GM19328 (cell line): ENCODE results near the gene KIF25.
"Not testable (repeated sequence)": the region's sequence is repeated elsewhere in the genome, so short reads cannot be mapped to it uniquely, and the experiment has no call there.

Experiments used
- ATAC-seq: cut with Tn5 transposase; IDR thresholded peaks from one replicate; pipeline ENCODE4 v1.9.1; 2021; ENCODE audit warnings: mild to moderate bottlenecking, moderate library complexity; ENCODE audit not compliant: unreplicated experiment

KIF25 gene

DNA sequence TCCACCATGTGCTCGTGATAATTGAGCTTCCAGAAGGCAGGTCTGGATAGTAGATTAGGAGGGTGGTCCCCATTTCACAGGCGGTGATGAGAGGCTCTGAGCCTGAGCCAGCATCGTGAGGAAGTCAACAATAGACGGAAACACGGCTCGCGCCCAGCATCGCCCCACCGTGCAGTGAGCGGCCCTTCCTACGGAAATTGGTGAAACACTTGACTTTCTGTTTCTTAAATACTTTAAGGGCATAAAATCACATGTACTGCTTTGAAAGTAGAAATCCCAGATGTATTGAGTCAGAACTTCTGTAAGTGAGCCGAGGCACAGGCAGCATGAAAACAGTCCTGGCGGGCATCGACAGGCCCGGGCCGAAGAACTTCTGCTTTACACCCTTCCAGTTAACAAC is 4.3 kb upstream of the KIF25 start:
- ATAC-seq = no peak

DNA sequence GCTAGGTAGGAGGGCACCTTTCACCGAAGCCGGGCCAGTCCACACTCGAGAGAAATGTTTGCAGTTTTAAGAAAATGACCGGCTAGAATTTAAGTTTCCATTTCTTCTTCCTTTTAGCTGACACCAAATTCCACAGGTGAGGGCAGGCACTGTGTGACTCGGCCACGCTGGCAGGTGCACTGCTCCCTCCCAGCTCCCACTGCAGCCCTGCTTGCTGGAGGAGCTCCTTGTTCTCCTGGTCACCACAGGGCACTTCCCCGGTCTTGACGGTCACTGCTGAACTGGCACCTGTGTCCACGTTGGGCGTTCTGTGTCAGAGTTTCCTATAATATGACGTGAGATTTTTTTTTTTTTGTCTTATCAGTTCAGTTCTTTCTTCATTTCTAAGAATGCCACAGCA is 3.6 kb upstream of the KIF25 start:
- ATAC-seq = no peak

DNA sequence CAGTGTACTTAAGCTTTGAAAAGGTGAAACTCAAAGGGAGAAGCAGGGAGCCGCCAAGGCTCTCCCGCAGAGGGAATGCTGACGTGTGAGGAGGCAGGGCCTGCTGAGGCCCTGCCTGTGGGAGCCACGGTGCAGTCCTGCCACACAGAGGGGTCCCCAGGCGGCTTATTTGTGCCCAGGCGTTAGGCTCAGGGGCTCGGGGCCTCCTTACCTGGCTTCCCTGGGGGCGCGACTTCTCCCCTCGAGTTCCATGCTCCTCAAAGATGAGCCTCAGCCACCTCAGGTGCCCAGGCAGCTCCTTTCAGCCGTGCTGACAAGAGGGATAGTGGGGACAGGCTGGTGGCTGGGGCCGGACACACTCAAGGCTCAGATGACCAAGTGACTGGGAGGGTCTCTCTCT is 2.2 kb upstream of the KIF25 start:
- ATAC-seq = no peak

DNA sequence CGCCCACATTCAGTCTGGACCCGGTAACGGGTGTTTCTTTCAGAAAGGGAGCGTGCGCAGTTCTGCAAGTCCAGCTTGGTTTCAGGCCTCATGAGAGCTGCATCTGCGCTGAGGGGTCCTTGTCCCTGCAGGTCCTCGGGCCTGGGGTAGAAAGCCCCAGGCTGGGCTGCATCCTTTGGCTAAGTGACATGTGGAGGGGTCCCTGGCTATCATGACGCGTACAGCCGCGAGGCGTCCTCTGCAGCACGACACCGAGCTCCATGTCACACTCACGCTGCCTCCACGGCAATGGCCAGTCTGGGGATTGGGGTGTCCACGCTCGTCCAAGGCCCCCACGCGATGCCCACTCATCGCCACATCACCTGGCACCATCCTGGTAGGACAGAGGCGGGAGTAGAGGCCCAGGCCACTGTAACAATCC is 1.7 kb upstream of the KIF25 start:
- ATAC-seq = no peak

DNA sequence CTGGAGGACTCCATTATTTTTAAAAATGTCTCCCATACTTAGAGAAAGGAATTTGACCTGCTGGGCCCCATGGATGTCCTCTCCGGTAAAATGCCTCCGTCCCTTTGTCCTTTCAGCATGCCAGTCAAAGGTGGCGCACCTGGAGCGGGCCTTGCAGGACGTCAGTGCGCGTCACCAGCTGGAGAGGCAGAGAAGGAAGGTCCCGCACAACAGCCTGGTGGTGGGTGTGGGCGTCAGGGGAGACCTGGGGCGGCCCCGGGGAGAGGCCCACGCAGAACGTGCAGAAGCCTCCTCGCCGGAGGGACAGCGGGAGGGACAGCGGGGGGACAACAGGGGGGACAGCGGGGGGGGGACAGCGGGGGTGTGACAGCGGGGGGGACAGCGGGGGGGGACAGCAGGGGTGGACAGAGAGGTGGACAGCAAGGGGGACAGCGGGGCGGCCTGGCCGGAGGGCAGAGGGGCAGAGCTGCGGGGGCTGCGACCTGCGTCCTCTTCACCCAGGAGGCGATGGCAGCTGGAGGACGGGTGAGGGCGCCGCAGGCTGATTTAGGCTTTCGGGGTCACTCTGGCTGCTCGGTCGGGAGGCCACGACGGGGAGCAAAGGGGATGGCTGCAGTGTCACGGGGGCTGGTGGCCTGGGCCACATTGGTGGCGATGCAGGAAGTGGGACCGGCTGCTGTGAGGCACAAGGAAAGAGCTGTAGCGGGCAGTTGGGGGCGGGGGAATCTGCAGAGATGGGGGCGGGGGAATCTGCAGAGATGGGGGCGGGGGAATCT is 859 bp upstream of the KIF25 start:
- no peak for ATAC-seq

DNA sequence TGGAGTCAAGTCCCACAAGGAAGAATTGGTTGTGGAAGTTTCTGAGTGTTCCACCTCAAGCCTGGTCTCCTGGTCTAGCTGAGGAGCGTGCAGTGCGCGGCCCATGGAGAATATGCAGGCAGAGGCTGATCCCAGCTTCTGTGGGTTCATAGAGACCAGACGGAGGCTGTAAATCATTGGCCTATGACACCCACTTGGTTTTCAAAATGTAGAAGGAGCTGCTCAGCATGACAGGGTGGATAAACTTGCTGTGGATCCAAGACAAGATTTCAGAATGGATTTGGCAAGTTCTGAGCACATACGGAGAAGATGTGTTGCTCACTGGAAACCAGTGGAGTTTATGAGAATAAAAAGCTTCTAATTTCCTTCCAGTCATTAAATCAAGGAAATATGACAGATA is 744 bp downstream of the KIF25 start:
- no peak for ATAC-seq

GRCh38 chr6:168000198-168001028 is 2.9 kb downstream of the KIF25 start:
- ATAC-seq = no peak

- no peak for ATAC-seq
Observed at GRCh38 chr6:168001029-168001332, 3.5 kb downstream of the KIF25 start.

- ATAC-seq = not testable (repeated sequence)
Observed at GRCh38 chr6:168001514-168001913, 4.0 kb downstream of the KIF25 start.

DNA sequence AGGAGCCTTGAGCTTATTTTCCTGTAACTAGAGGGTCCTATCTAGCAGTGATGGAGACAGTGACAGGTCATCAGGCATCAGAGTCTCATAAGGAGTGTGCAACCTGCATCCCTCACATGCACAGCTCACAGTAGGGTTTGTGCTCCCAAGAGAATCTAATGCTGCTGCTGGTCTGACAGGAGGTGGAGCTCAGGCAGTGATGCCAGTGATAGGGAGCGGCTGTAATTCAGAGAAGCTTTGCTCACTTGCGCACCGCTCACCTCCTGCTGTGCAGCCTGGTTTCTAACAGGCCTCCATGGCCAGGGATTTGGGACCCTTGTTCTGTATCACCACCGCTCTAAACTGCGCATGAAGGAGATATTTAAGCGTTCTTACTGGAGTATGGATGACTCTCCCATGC is 5.3 kb downstream of the KIF25 start:
- no peak for ATAC-seq

DNA sequence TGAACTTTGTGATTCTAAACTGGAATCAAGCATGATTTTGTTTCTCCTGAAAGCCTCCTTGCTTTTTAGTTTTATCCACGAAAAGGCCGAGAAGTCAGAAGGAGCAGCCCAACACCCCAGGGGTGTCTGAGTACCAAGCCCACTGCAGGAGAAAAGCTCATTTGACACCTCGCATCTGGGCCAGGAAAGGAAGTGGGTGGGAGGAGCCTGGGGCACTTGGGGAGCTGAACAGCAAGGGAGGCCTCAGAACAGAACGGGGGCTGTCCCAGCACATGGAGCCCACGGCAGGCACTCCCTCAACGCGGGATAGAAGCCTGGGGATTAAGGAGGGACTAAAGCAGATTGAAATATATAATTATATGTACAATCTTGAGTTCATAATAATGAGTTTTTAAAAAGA is 6.6 kb downstream of the KIF25 start:
- ATAC-seq = no peak

GRCh38 chr6:168004945-168005344 is 7.5 kb downstream of the KIF25 start:
- no peak for ATAC-seq

GRCh38 chr6:168005796-168006195 is 8.3 kb downstream of the KIF25 start:
- ATAC-seq = no peak

DNA sequence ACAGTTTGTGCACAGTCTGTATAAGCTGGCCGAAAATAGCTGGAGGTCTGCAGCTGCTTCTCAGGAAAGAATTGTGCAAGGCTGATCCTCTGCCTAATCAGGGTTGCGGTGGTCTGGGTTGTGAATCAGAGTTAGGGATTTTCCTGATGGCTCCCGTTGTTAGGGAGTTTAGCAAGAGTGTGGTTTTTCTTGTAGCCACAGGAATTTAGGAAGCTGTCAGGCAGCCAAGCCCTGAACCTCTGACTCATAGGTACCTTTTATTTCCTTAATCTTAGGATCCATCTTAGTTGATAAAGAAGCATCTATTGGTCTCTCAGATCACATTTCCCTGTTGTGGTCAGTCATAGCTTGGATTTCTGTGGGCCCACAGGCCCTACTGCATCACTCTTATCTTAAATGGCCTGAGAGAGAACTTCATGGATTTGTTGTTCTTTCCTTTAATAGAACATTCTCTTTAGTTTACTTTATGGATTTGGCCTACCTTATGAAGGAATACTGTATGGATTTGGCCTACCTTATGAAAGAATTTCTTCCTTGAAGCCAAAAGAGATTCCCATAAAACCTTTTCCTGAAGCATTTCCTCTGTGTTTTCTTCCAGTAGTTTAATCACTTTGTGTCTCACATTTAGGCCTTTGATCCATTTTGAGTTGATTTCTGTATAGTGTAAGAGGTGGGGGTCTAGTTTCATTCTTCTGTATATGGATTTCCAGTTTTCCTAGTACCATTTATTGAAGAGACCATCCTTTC is 10.3 kb downstream of the KIF25 start:
- ATAC-seq = no peak

GRCh38 chr6:168009331-168009730 is 11.9 kb downstream of the KIF25 start:
- ATAC-seq = no peak

DNA sequence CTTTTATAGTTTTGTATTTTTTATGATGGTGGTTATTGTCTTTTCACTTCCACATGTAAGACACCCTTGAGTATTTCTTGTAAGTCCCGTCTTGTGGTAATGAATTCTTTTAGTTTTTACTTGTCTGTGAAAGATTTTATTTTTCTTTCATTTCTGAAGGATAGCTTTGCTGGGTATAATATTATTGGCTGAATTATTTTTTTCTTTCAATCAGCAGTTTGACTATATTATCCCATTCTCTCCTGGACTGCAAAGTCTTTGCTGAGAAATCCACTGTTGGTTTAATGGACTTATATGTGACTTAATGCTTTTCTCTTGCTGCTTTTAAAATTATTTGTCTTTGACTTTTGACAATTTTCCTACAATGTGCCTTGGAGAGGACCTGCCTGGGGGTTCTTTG is 13.8 kb downstream of the KIF25 start:
- ATAC-seq = no peak

DNA sequence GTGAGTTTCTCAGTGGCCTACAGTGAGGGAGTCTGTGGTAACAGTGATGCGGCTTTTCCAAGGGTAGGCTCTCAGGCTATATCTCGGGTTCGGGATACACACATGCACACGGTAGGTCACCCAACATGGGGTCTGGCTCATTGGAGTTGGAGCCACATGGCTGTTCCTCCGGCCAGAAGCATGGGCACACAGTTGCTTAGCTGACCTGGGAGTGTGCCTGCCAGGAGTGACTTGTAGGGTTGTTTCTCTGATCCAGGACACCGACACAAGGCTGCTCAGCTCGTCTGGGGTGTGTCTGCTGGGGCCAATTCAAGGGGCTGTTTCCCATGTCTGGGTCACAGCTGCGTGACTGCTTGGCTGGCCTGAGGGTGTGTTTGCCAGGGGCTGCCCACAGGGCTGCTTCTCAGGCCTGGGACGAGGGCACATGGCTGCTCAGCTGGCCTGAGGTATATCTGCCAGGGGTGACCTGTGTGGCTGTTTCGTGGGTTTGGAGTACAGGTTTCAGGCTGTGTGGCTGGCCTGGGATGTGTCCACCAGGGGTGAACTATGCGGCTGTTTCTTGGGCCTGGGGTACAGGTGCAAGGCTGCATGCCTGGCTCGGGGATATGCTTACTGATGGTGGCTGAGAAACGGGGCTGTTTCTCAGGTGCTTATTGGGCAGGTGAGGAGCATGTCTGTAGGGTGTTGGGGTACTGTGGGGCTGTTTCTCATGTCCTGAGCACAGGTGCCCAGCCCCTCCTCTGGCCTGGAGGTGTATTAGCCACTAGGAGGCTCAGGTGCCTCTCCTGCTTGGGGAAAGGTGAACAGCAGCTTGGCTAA is 15.2 kb downstream of the KIF25 start:
- ATAC-seq = no peak

- ATAC-seq = no peak
Observed at GRCh38 chr6:168013250-168013915, 15.9 kb downstream of the KIF25 start.

DNA sequence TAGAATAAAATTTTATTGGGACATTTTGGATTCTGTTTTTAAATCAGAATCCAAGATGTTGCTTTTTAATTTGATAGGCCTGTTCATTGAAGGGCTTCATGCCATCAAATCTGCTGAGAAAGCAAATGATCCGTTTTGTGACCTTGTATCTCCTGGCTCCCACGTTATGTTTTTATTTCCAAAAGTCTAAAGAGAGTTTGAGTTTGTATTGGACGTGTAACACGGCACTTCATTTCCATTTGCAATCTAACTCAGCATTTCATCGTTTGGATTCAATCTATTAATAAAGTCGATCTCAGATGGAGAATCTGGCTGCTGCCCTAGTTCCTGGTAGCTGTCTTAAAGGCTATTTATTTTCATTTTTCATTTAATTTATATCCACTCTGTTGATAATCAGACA is 17.0 kb downstream of the KIF25 start:
- no peak for ATAC-seq

GRCh38 chr6:168015009-168015408 is 17.5 kb downstream of the KIF25 start:
- ATAC-seq = no peak
